GM12878 (cell line): ENCODE measurements around the gene SPTBN1. TPM values are rescaled to one million over a fixed set of nuclear protein-coding genes. Genes with fewer than 3 reads are reported as not detected.
A peak's percentile ranks its signal among the peaks of the same experiment; 100 is the strongest.

Experiments
- ATAC-seq: fragments of 200-7000 bp; cut with Tn5 transposase; 3 replicates; pipeline ENCODE4 v1.9.1; 2020; ENCODE audit warnings: mild to moderate bottlenecking, moderate library complexity
- BruUV-seq: library from RNA; stranded (reverse); fragments of 400-500 nt; replicated peaks from 2 replicates; lab custom pipeline; 2021; lab: Mats Ljungman, UMichigan
- CTCF ChIA-PET: fragments of 300-600 bp; sonication (Branson Sonifier 250); formaldehyde crosslinking; extraction: SDS; loops from one replicate; lab custom pipeline; 2021; ENCODE audit warnings: inconsistent platforms; lab: Yijun Ruan, JAX
- POLR2A ChIA-PET: fragments of 350-600 bp; formaldehyde crosslinking; extraction: SDS; loops from one replicate; lab custom pipeline; 2021; ENCODE audit warnings: inconsistent platforms; lab: Charles Lee
- RAD21 ChIA-PET: fragments of 300-600 bp; sonication (Branson Sonifier 250); formaldehyde crosslinking; loops from one replicate; lab custom pipeline; 2023; ENCODE audit warnings: antibody characterized with exemption; ENCODE audit not compliant: unreplicated experiment; lab: Charles Lee
- SMC1A ChIA-PET: fragments of 300-600 bp; sonication (Branson Sonifier 250); formaldehyde crosslinking; loops from one replicate; lab custom pipeline; 2023; ENCODE audit not compliant: unreplicated experiment, uncharacterized antibody; lab: Charles Lee
- DNase-seq: peaks from one replicate; pipeline ENCODE4 v3.0.0-alpha.2; 2011; ENCODE audit warnings: low read depth, low spot score
- FAIRE-seq: peaks from 3 replicates; lab custom pipeline; 2011; peaks lifted over from hg19 to GRCh38; lab: Jason Lieb, UNC
- H2AFZ ChIP-seq: 2 replicates; pipeline ENCODE4 v1.6.0; 2011; ENCODE audit warnings: low read depth, low read length, control low read depth; ENCODE audit not compliant: control insufficient read depth
- H3K27ac ChIP-seq: 2 replicates; pipeline ENCODE4 v1.5.1; 2011; ENCODE audit warnings: control low read depth; ENCODE audit not compliant: control insufficient read depth, insufficient read depth
- H3K27me3 ChIP-seq, 2 experiments: replicated peaks in 1 of 2; 2 replicates each; pipeline versions ENCODE4 v1.6.0 to v1.6.1; 2011; ENCODE audit warnings: low read length in 1 of 2; ENCODE audit not compliant: control insufficient read depth in 2 of 2, insufficient read depth in 2 of 2
- H3K36me3 ChIP-seq, 2 experiments: 2 replicates each; pipeline ENCODE4 v1.5.1; 2011; ENCODE audit warnings: low read length in 1 of 2; ENCODE audit not compliant: control insufficient read depth in 2 of 2, insufficient read depth in 2 of 2
- H3K4me1 ChIP-seq: 2 replicates; pipeline ENCODE4 v1.6.1; 2011; ENCODE audit warnings: mild to moderate bottlenecking, low read length, moderate library complexity, mixed read lengths; ENCODE audit not compliant: control insufficient read depth, insufficient read depth
- H3K4me2 ChIP-seq: 2 replicates; pipeline ENCODE4 v1.6.0; 2011; ENCODE audit warnings: control low read depth; ENCODE audit not compliant: control insufficient read depth, insufficient read depth
- H3K4me3 ChIP-seq: fragments of 200-600 bp; sonication (generic); 2 replicates; pipeline ENCODE4 v1.5.1; 2016
- H3K79me2 ChIP-seq: 2 replicates; pipeline ENCODE4 v1.6.0; 2011; ENCODE audit warnings: low read length; ENCODE audit not compliant: control insufficient read depth, insufficient read depth
- H3K9ac ChIP-seq: 2 replicates; pipeline ENCODE4 v1.8.0; 2011; ENCODE audit warnings: low read length, control low read depth, mixed read lengths; ENCODE audit not compliant: control insufficient read depth, insufficient read depth
- H3K9me3 ChIP-seq: replicated peaks from 3 replicates; pipeline ENCODE4 v1.5.1; 2011; ENCODE audit warnings: mild to moderate bottlenecking, low read length; ENCODE audit not compliant: control insufficient read depth, insufficient read depth
- H4K20me1 ChIP-seq: 2 replicates; pipeline ENCODE4 v1.6.0; 2011; ENCODE audit not compliant: control insufficient read depth, insufficient read depth
- BHLHE40 ChIP-seq, 2 experiments: fragments of 450-650 bp in 1 of 2; IDR thresholded peaks; 2 replicates each; pipeline ENCODE4 v1.6.1; 2011 to 2017; ENCODE audit warnings: low read depth in 2 of 2, borderline replicate concordance in 1 of 2, improper control_type of control experiment in 1 of 2, low read length in 1 of 2, mild to moderate bottlenecking in 1 of 2
- NFYB ChIP-seq: IDR thresholded peaks from 2 replicates; pipeline ENCODE4 v1.6.1; 2011; ENCODE audit warnings: low read depth, mild to moderate bottlenecking, low read length, improper control_type of control experiment, moderate library complexity; ENCODE audit not compliant: insufficient read depth
- POLR2A ChIP-seq: IDR thresholded peaks from 2 replicates; pipeline ENCODE4 v1.6.1; 2011; ENCODE audit warnings: low read depth, mild to moderate bottlenecking, low read length
- POLR2AphosphoS5 ChIP-seq: IDR thresholded peaks from 2 replicates; pipeline ENCODE4 v1.6.1; 2011; ENCODE audit warnings: mild to moderate bottlenecking, low read length, inconsistent platforms
- SMC3 ChIP-seq: IDR thresholded peaks from 2 replicates; pipeline ENCODE4 v1.6.1; 2011; ENCODE audit warnings: low read length, improper control_type of control experiment, borderline replicate concordance
- ZBTB4 ChIP-seq: fragments of 450-650 bp; formaldehyde crosslinking; IDR thresholded peaks from 2 replicates; pipeline ENCODE4 v1.4.0; 2022; ENCODE audit warnings: mild to moderate bottlenecking, moderate library complexity
- WGBS: methylation state at CpG from one replicate; pipeline ENCODE4 v1.1.6; 2016; ENCODE audit warnings: low lambda C conversion rate; ENCODE audit not compliant: insufficient replicate concordance, insufficient coverage; ENCODE audit errors: missing lambda C conversion rate; 5-methylcytosine and 5-hydroxymethylcytosine counted together
- in situ Hi-C: fragments of 300-500 bp; cut with MboI; formaldehyde crosslinking; loops from 9 replicates; pipeline ENCODE4 v1.14.3; 2018; ENCODE audit warnings: mixed read lengths
- intact Hi-C: fragments of 100-400 bp; cut with micrococcal nuclease; formaldehyde crosslinking; loops from one replicate; pipeline ENCODE4 v1.14.2; 2022; ENCODE audit not compliant: unreplicated experiment
- polyA plus RNA-seq, 11 experiments: library from polyadenylated mRNA; depleted of rRNA in 4 of 11; unstranded in 6 of 11; stranded (reverse) in 5 of 11; fragments of >200 nt; fragmentation: Nextera tagmentation in 4 of 11; fragmentation: Illumina TruSeq in 1 of 11; extraction: Ambion mirVana in 4 of 11; extraction: Trizol in 1 of 11; gene quantifications; 1 replicate in 1 of 11; 2 replicates in 10 of 11; pipeline versions ENCODE4 v1.2.1 to v1.2.3, GENCODE V29; 2011 to 2016; ENCODE audit warnings: inconsistent platforms in 2 of 11, missing spikeins in 2 of 11, low read depth in 1 of 11
- total RNA-seq, 4 experiments: library from RNA; depleted of rRNA in 3 of 4; stranded (reverse); fragments of >200 nt in 3 of 4; fragmentation: Illumina TruSeq in 1 of 4; extraction: Trizol in 1 of 4; gene quantifications; 2 replicates each; pipeline versions ENCODE4 v1.2.1 to v1.2.3, GENCODE V29; 2013 to 2021
- TF ChIP-seq, protein P1 (sequence below): fragments of 450-650 bp; IDR thresholded peaks from 2 replicates; pipeline ENCODE4 v1.6.1; 2017; ENCODE audit warnings: mild to moderate bottlenecking, moderate library complexity
- TF ChIP-seq, protein P2 (sequence below): IDR thresholded peaks from 2 replicates; pipeline ENCODE4 v1.6.1; 2012; ENCODE audit warnings: improper control_type of control experiment, low read depth, low read length; ENCODE audit not compliant: insufficient replicate concordance

Gene SPTBN1
- total and polyA plus RNA-seq, 10 of the 15 experiments (the other 5 are each of a cell fraction or from before 2014, with no cell fraction given), result 20.6 to 154 (median 76.7) TPM

DNA sequence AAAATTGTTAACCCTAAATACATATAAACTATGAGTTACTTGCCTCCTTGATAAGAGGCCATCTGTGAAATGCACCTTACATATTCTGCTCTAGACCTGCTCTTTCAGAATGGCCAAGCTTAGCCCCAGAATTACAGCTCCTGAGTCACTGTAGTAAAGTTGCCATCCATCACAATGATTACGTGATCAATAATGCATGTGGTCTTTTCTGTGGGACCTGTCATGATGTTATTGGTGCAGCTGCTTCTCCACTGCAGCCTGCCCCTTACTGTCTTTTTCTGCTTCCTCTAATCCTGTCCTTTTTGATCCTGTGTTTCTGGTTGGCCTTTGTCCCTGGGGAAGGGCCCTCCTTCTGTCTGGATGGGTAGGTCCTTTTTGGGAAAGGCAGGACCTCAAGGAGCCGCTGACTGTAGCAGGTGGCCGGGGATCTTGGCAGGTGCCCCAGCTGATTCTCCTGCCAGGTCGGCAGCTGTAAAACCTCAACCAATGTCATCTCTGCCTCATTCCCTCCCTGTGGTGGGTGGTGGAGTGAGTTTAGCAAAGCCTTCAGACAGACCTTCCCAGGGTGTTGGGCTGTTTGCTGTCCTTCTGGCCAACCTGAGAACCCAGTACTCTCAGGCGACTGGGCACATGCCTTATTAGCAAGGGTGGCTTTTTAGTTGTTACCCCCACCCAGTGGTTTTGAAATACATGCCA lies 141.2 kb downstream of the SPTBN1 start:
- FAIRE-seq, result no peak
- WGBS, result 69% methylated on average over 5 of the region's 5 CpGs
- in situ Hi-C loops (no loop called here), intact Hi-C loops (no loop called here)
- BruUV-seq, result no TSS peak
- Histone ChIP-seq H4K20me1 (peaks cover 3% of the 10 kb centered on the region; the same call in 1 of the 2 replicates), H3K27ac (peak overlapping the region; percentile 84), H3K9ac (peak overlapping the region; percentile 10; the same call in 1 of the 2 replicates), H2AFZ (no peak overlapping the region), H3K27me3 (no peaks in the 10 kb centered on the region), H3K4me2 (peak overlapping the region; percentile 84), H3K79me2 (peaks cover 98% of the 10 kb centered on the region), H3K4me3 (no peak overlapping the region), H3K4me1 (peaks cover 49% of the 10 kb centered on the region), H3K9me3 (no peaks in the 10 kb centered on the region), H3K36me3 (peaks cover 22 to 32% of the 10 kb centered on the region in 2 experiments)
- POLR2A ChIA-PET, result interaction anchor here (0.6 to 3.2 kb wide), 11 partner anchors 8 to 822 kb away, joined by 3 to 16 read pairs (median 4); partner anchors contain the start of gene CCDC88A
- RAD21 ChIA-PET, result interaction anchor here (0.6 to 1.9 kb wide), 13 partner anchors 12 to 125 kb away, joined by 3 to 7 read pairs (median 4); no protein-coding TSS in a partner anchor
- CTCF ChIA-PET, result interaction anchor here (0.9 to 5.2 kb wide), 6 partner anchors 12 to 76 kb away, joined by 3 to 27 read pairs (median 3); no protein-coding TSS in a partner anchor
- SMC1A ChIA-PET, result interaction anchor here (0.7 to 8.4 kb wide), 16 partner anchors 7 to 74 kb away, joined by 3 to 54 read pairs (median 6); no protein-coding TSS in a partner anchor
- DNase-seq, result no peak
- peak; percentile 65 for ATAC-seq
- no peak for TF ChIP-seq ZBTB4 (CRISPR knock-in tag)
- TF ChIP-seq, protein P1, sequence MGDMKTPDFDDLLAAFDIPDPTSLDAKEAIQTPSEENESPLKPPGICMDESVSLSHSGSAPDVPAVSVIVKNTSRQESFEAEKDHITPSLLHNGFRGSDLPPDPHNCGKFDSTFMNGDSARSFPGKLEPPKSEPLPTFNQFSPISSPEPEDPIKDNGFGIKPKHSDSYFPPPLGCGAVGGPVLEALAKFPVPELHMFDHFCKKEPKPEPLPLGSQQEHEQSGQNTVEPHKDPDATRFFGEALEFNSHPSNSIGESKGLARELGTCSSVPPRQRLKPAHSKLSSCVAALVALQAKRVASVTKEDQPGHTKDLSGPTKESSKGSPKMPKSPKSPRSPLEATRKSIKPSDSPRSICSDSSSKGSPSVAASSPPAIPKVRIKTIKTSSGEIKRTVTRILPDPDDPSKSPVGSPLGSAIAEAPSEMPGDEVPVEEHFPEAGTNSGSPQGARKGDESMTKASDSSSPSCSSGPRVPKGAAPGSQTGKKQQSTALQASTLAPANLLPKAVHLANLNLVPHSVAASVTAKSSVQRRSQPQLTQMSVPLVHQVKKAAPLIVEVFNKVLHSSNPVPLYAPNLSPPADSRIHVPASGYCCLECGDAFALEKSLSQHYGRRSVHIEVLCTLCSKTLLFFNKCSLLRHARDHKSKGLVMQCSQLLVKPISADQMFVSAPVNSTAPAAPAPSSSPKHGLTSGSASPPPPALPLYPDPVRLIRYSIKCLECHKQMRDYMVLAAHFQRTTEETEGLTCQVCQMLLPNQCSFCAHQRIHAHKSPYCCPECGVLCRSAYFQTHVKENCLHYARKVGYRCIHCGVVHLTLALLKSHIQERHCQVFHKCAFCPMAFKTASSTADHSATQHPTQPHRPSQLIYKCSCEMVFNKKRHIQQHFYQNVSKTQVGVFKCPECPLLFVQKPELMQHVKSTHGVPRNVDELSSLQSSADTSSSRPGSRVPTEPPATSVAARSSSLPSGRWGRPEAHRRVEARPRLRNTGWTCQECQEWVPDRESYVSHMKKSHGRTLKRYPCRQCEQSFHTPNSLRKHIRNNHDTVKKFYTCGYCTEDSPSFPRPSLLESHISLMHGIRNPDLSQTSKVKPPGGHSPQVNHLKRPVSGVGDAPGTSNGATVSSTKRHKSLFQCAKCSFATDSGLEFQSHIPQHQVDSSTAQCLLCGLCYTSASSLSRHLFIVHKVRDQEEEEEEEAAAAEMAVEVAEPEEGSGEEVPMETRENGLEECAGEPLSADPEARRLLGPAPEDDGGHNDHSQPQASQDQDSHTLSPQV, result no peak
- TF ChIP-seq NFYB, result 0 out of 2 replicates have a peak, but pooled peaks have one; percentile 13
- no peak for TF ChIP-seq SMC3
- TF ChIP-seq, protein P2, sequence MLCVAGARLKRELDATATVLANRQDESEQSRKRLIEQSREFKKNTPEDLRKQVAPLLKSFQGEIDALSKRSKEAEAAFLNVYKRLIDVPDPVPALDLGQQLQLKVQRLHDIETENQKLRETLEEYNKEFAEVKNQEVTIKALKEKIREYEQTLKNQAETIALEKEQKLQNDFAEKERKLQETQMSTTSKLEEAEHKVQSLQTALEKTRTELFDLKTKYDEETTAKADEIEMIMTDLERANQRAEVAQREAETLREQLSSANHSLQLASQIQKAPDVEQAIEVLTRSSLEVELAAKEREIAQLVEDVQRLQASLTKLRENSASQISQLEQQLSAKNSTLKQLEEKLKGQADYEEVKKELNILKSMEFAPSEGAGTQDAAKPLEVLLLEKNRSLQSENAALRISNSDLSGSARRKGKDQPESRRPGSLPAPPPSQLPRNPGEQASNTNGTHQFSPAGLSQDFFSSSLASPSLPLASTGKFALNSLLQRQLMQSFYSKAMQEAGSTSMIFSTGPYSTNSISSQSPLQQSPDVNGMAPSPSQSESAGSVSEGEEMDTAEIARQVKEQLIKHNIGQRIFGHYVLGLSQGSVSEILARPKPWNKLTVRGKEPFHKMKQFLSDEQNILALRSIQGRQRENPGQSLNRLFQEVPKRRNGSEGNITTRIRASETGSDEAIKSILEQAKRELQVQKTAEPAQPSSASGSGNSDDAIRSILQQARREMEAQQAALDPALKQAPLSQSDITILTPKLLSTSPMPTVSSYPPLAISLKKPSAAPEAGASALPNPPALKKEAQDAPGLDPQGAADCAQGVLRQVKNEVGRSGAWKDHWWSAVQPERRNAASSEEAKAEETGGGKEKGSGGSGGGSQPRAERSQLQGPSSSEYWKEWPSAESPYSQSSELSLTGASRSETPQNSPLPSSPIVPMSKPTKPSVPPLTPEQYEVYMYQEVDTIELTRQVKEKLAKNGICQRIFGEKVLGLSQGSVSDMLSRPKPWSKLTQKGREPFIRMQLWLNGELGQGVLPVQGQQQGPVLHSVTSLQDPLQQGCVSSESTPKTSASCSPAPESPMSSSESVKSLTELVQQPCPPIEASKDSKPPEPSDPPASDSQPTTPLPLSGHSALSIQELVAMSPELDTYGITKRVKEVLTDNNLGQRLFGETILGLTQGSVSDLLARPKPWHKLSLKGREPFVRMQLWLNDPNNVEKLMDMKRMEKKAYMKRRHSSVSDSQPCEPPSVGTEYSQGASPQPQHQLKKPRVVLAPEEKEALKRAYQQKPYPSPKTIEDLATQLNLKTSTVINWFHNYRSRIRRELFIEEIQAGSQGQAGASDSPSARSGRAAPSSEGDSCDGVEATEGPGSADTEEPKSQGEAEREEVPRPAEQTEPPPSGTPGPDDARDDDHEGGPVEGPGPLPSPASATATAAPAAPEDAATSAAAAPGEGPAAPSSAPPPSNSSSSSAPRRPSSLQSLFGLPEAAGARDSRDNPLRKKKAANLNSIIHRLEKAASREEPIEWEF, result peak; percentile 32
- TF ChIP-seq POLR2A, result peak; percentile 21; the same call in 1 of the 2 replicates
- 0 out of 2 replicates have a peak, but pooled peaks have one; percentile 12 for TF ChIP-seq POLR2AphosphoS5
- no peak; a peak in 1 of 4 replicates for TF ChIP-seq BHLHE40 (IDR thresholded peaks at IDR 0.05; ENCODE audit: borderline replicate concordance in 1 of 2, low read depth in 2 of 2, low read length in 1 of 2)
